Left ventricle myocardium inferior (tissue), 1 donor: Measurements from ENCODE around the gene BCDIN3D. TPM values are rescaled to one million over a fixed set of nuclear protein-coding genes. Genes with fewer than 3 reads are reported as not detected.

Experiments
- DNase-seq: peaks from one replicate; pipeline ENCODE4 v3.0.0-alpha.2; 2020
- H3K27ac ChIP-seq: fragments of 200-600 bp; replicated peaks from 2 replicates; pipeline ENCODE4 v1.8.0; 2021
- H3K27me3 ChIP-seq: fragments of 200-600 bp; 2 replicates; pipeline ENCODE4 v1.8.0; 2021; ENCODE audit warnings: low read depth
- H3K36me3 ChIP-seq: fragments of 200-600 bp; 2 replicates; pipeline ENCODE4 v1.8.0; 2021
- H3K4me1 ChIP-seq: fragments of 200-600 bp; 2 replicates; pipeline ENCODE4 v1.8.0; 2021
- H3K4me3 ChIP-seq: fragments of 200-600 bp; 2 replicates; pipeline ENCODE4 v1.8.0; 2021; ENCODE audit warnings: mild to moderate bottlenecking, moderate library complexity
- H3K9me3 ChIP-seq: fragments of 200-600 bp; replicated peaks from 2 replicates; pipeline ENCODE4 v1.8.0; 2021
- CTCF ChIP-seq: fragments of 200-600 bp; IDR thresholded peaks from 2 replicates; pipeline ENCODE4 v1.8.0; 2021; ENCODE audit warnings: antibody characterized with exemption, mild to moderate bottlenecking, borderline replicate concordance
- intact Hi-C: fragments of 100-400 bp; cut with micrococcal nuclease; formaldehyde crosslinking; loops from one replicate; pipeline ENCODE4 v1.11.0; 2022
- total RNA-seq: library from RNA; stranded (reverse); fragmentation: NEBNext Ultra II Directional; extraction: Animal tissue kit (Norgen Biotek cat#: 25700); gene quantifications from one replicate; pipeline ENCODE4 v1.2.1, GENCODE V29; 2021
- donor health status: DM: no; HTN: yes; CAD: no; lungs with severe emphysema.

The BCDIN3D gene
- total RNA-seq, 1 donor from 2014 or later: 2.9 TPM

- no peak for TF ChIP-seq CTCF
- DNase-seq: no peak
- no peak overlapping the region for H3K27ac ChIP-seq
- no peaks in the 10 kb centered on the region for H3K36me3 ChIP-seq
- H3K9me3 ChIP-seq: no peaks in the 10 kb centered on the region
- H3K4me3 ChIP-seq: no peak overlapping the region
- H3K27me3 ChIP-seq: no peaks in the 10 kb centered on the region
- intact Hi-C loops: no loop called here
- H3K4me1 ChIP-seq: peaks cover 26% of the 10 kb centered on the region
Measured at GRCh38 chr12:49831717-49832116, 11.2 kb downstream of the BCDIN3D start.

GRCh38 chr12:49828133-49829091, 14.5 kb downstream of the BCDIN3D start, which contains the start of gene NCKAP5L:
Gene NCKAP5L (minus strand): TSS chr12:49828413. CDS start chr12:49804044, 24,369 bp downstream.
- Histone ChIP-seq H3K4me3 (peak within 1 kb of the TSS; percentile 96), H3K27ac (peak within 1 kb of the TSS; percentile 98), H3K9me3 (no peaks in the 10 kb centered on the region), H3K36me3 (no peaks in the 10 kb centered on the region), H3K4me1 (peaks cover 59% of the 10 kb centered on the region), H3K27me3 (no peaks in the 10 kb centered on the region)
- peak; percentile 98 for DNase-seq
- TF ChIP-seq CTCF: no peak
- intact Hi-C loops: no loop called here

- TF ChIP-seq CTCF: no peak
- Histone ChIP-seq H3K4me3 (peak overlapping the region; percentile 96), H3K4me1 (peaks cover 67% of the 10 kb centered on the region), H3K36me3 (peaks cover 2% of the 10 kb centered on the region), H3K27me3 (no peaks in the 10 kb centered on the region), H3K9me3 (no peaks in the 10 kb centered on the region), H3K27ac (peak overlapping the region; percentile 98)
- intact Hi-C loops: no loop called here
- DNase-seq: peak; percentile 79
Measured at GRCh38 chr12:49827401-49828099, 15.4 kb downstream of the BCDIN3D start.

GRCh38 chr12:49827051-49827400, 15.9 kb downstream of the BCDIN3D start:
- Histone ChIP-seq H3K4me1 (peaks cover 73% of the 10 kb centered on the region), H3K27ac (peak overlapping the region; percentile 98), H3K4me3 (peak overlapping the region; percentile 96), H3K9me3 (no peaks in the 10 kb centered on the region), H3K27me3 (no peaks in the 10 kb centered on the region), H3K36me3 (peaks cover 8% of the 10 kb centered on the region)
- no peak for DNase-seq
- TF ChIP-seq CTCF: no peak
- intact Hi-C loops: no loop called here

GRCh38 chr12:49825971-49826421, 16.9 kb downstream of the BCDIN3D start:
- peak overlapping the region; percentile 98 for H3K27ac ChIP-seq
- H3K4me1 ChIP-seq: peaks cover 83% of the 10 kb centered on the region
- no peak for TF ChIP-seq CTCF
- peaks cover 11% of the 10 kb centered on the region for H3K36me3 ChIP-seq
- no peaks in the 10 kb centered on the region for H3K27me3 ChIP-seq
- no peak for DNase-seq
- intact Hi-C loops: no loop called here
- peak overlapping the region; percentile 96 for H3K4me3 ChIP-seq
- H3K9me3 ChIP-seq: no peaks in the 10 kb centered on the region
